B cell (primary cell): ENCODE results near the gene P4HA1. TPM values are rescaled to one million over a fixed set of nuclear protein-coding genes. Genes with fewer than 3 reads are reported as not detected.

ENCODE experiments used
- ATAC-seq: fragments of 200-7000 bp; cut with Tn5 transposase; one replicate; pipeline ENCODE4 v1.10.0; 2021; ENCODE audit warnings: low read depth, mild to moderate bottlenecking, moderate number of reproducible peaks, moderate library complexity
- CTCF ChIA-PET: fragments of 350-600 bp; sonication (Branson Sonifier 250); formaldehyde crosslinking; loops from one replicate; lab custom pipeline; 2021; ENCODE audit warnings: antibody characterized with exemption, inconsistent platforms; lab: Charles Lee
- POLR2A ChIA-PET: fragments of 350-600 bp; sonication (Branson Sonifier 250); formaldehyde crosslinking; loops from one replicate; lab custom pipeline; 2021; ENCODE audit warnings: antibody characterized with exemption; lab: Charles Lee
- DNase-seq: peaks from one replicate; pipeline ENCODE4 v3.0.0; 2013
- H2AFZ ChIP-seq: 2 replicates; pipeline ENCODE4 v1.6.1; 2012; ENCODE audit warnings: mild to moderate bottlenecking, low read depth, low read length; ENCODE audit not compliant: insufficient read depth, poor library complexity, severe bottlenecking
- H3K27ac ChIP-seq, 2 donors: 1 replicate in 1 of 2; 2 replicates in 1 of 2; pipeline ENCODE4 v1.5.1; 2012 to 2013; ENCODE audit warnings: low read length in 2 of 2, mild to moderate bottlenecking in 2 of 2, moderate library complexity in 1 of 2
- H3K27me3 ChIP-seq, 4 experiments: fragments of 200-600 bp in 1 of 4; sonication (generic) in 1 of 4; replicated peaks in 1 of 4; 1 replicate in 2 of 4; 2 replicates in 2 of 4; pipeline versions ENCODE4 v1.6.1 to v1.7.0; 2013 to 2016; ENCODE audit warnings: low read length in 3 of 4, mild to moderate bottlenecking in 2 of 4, mixed read lengths in 1 of 4, moderate library complexity in 1 of 4; ENCODE audit not compliant: insufficient read depth in 4 of 4, control insufficient read depth in 3 of 4; ENCODE audit errors: control extremely low read depth in 1 of 4
- H3K36me3 ChIP-seq, 2 experiments: replicated peaks in 1 of 2; 1 replicate in 1 of 2; 2 replicates in 1 of 2; pipeline versions ENCODE4 v1.6.1 to v1.7.1; 2013; ENCODE audit warnings: low read length in 1 of 2; ENCODE audit not compliant: insufficient read depth in 2 of 2, control insufficient read depth in 1 of 2; ENCODE audit errors: control extremely low read depth in 1 of 2, extremely low read depth in 1 of 2
- H3K4me1 ChIP-seq, 2 donors: fragments of 200-600 bp in 1 of 2; sonication (generic) in 1 of 2; 1 replicate in 1 of 2; 2 replicates in 1 of 2; pipeline versions ENCODE4 v1.5.1 to v1.6.1; 2013 to 2017; ENCODE audit warnings: low read length in 2 of 2; ENCODE audit not compliant: control insufficient read depth in 2 of 2, insufficient read depth in 2 of 2
- H3K4me2 ChIP-seq: replicated peaks from 2 replicates; pipeline ENCODE3; 2012; ENCODE audit warnings: mild to moderate bottlenecking, low read depth, low read length; ENCODE audit not compliant: poor library complexity, severe bottlenecking
- H3K4me3 ChIP-seq, 5 experiments: fragments of 200-600 bp in 1 of 5; sonication (generic) in 1 of 5; 1 replicate in 3 of 5; 2 replicates in 2 of 5; pipeline versions ENCODE4 v1.5.1 to v1.7.0; 2011 to 2016; ENCODE audit warnings: low read length in 4 of 5, mild to moderate bottlenecking in 4 of 5, low read depth in 2 of 5, control low read depth in 1 of 5, moderate library complexity in 1 of 5; ENCODE audit not compliant: insufficient read depth in 1 of 5; ENCODE audit errors: control extremely low read depth in 1 of 5, extremely low read depth in 1 of 5
- H3K79me2 ChIP-seq: fragments of 200-600 bp; sonication (generic); one replicate; pipeline ENCODE4 v1.6.0; 2016; ENCODE audit warnings: low read length; ENCODE audit not compliant: control insufficient read depth, insufficient read depth
- H3K9ac ChIP-seq: fragments of 200-600 bp; sonication (generic); 2 replicates; pipeline ENCODE4 v1.6.1; 2017; ENCODE audit warnings: mild to moderate bottlenecking, low read length, moderate library complexity
- H3K9me3 ChIP-seq, 3 donors: one replicate each; pipeline versions ENCODE4 v1.6.1 to v1.7.1; 2013; ENCODE audit warnings: low read length in 2 of 3; ENCODE audit not compliant: control insufficient read depth in 2 of 3, insufficient read depth in 1 of 3; ENCODE audit errors: control extremely low read depth in 1 of 3
- H4K20me1 ChIP-seq: 2 replicates; pipeline ENCODE4 v1.6.0; 2012; ENCODE audit warnings: mild to moderate bottlenecking, low read length; ENCODE audit not compliant: insufficient read depth, control insufficient read depth, poor library complexity, severe bottlenecking
- H3K27ac Mint-ChIP-seq: one replicate; pipeline ENCODE4 v1.8.0; 2021; ENCODE audit warnings: mixed read lengths
- H3K27me3 Mint-ChIP-seq: one replicate; pipeline ENCODE4 v1.8.0; 2021; ENCODE audit warnings: mixed read lengths
- H3K4me1 Mint-ChIP-seq: one replicate; pipeline ENCODE4 v1.8.0; 2021; ENCODE audit warnings: mixed read lengths
- H3K4me3 Mint-ChIP-seq: one replicate; pipeline ENCODE4 v1.8.0; 2021; ENCODE audit warnings: mixed read lengths
- H3K9me3 Mint-ChIP-seq: one replicate; pipeline ENCODE4 v1.8.0; 2022; ENCODE audit warnings: mixed read lengths; ENCODE audit not compliant: insufficient read depth
- CTCF ChIP-seq: fragments of 200-600 bp; IDR thresholded peaks from one replicate; pipeline ENCODE4 v1.8.0; 2022; ENCODE audit warnings: antibody characterized with exemption, mild to moderate bottlenecking
- EZH2 ChIP-seq: IDR thresholded peaks from 2 replicates; pipeline ENCODE4 v1.6.1; 2012; ENCODE audit warnings: borderline replicate concordance, low read depth, mild to moderate bottlenecking, moderate library complexity, low read length; ENCODE audit not compliant: insufficient read depth, poor library complexity, severe bottlenecking
- WGBS: methylation state at CpG from one replicate; pipeline ENCODE4 v1.1.5; 2013; ENCODE audit warnings: missing lambda C conversion rate; ENCODE audit not compliant: insufficient coverage; 5-methylcytosine and 5-hydroxymethylcytosine counted together
- intact Hi-C: fragments of 100-400 bp; cut with micrococcal nuclease; formaldehyde crosslinking; loops from one replicate; pipeline ENCODE4 v1.10.0; 2022
- polyA plus RNA-seq: library from polyadenylated mRNA; depleted of rRNA; stranded (reverse); fragments of >200 nt; gene quantifications from 2 replicates; pipeline ENCODE4 v1.2.3, GENCODE V29; 2012
- total RNA-seq, 2 donors: library from RNA; stranded (reverse); fragments of 120-200 nt in 1 of 2; gene quantifications; 1 replicate in 1 of 2; 2 replicates in 1 of 2; pipeline versions ENCODE4 v1.2.3 to v1.2.4, GENCODE V29; 2013 to 2022

Gene P4HA1
- total and polyA plus RNA-seq, 2 donors (not counting 1 experiment from before 2014, with no cell fraction given) = 12.8 to 19.0 TPM

DNA sequence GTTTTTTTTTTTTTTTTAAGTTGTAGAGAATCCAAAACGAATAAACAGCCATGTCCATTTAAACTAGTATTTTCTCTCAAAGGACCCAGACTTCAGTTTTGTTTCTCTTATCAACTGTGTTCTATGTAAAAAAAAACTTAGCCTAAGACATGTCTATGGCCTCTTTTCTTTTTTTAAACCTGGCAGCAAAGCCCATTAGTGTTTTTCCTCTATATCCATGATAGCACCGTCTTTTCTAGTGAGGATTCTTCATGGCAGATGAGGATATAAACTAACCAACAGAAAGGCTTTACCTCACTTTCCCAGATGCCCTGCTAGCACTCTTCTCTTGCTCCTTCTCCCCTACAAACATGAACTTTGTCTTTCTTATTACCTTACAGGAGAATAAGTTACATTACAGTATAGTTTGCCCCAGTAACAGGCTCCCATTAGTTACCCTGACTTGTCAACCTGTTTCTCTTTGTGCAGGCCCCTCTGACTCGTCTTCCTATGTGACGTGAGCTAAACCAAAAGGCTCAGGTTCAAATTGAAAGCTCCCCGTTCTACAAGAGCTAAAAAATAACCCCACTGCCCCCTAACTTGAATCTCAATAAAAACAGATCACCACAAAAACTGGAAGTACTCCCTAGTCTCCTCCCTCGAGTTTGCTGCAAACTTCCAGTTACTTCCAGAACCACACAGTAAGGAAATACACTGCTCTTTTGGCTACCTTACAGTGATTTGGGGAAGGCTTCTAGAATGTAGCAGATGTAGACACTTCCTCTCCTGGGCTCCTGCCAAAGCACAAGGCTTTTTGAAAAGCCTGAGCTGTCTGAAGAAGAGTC, 20.1 kb downstream of the P4HA1 start:
- Histone ChIP-seq H3K4me2 (no peak overlapping the region), H3K79me2 (peaks cover 36% of the 10 kb centered on the region), H3K27ac (peak overlapping the region in 1 of 2 donors; percentile 32), H4K20me1 (peaks cover 11% of the 10 kb centered on the region), H3K4me3 (no peak overlapping the region), H3K4me1 (no peaks in the 10 kb centered on the region), H3K27me3 (no peaks in the 10 kb centered on the region), H2AFZ (no peak overlapping the region), H3K36me3 (peaks cover 11 to 23% of the 10 kb centered on the region in 2 experiments), H3K9me3 (no peaks in the 10 kb centered on the region), H3K9ac (no peak overlapping the region)
- DNase-seq (no peak), ATAC-seq (no peak)
- intact Hi-C loops = no loop called here
- 69% methylated on average over 4 of the region's 6 CpGs for WGBS
- no peak overlapping the region for H3K27ac Mint-ChIP-seq
- ChIA-PET CTCF (interaction anchor here (2.4 to 2.8 kb wide), 2 partner anchors 20 to 83 kb away, joined by 9 read pairs; partner anchors contain the start of gene P4HA1), POLR2A (no interaction called here)
- H3K4me3 Mint-ChIP-seq = no peak overlapping the region
- TF ChIP-seq CTCF (no peak), EZH2 (no peak)
- H3K4me1 Mint-ChIP-seq = peaks cover 5% of the 10 kb centered on the region
- no peaks in the 10 kb centered on the region for H3K9me3 Mint-ChIP-seq
- no peaks in the 10 kb centered on the region for H3K27me3 Mint-ChIP-seq

- H3K9me3 ChIP-seq = no peaks in the 10 kb centered on the region
- no peak overlapping the region for H3K27ac ChIP-seq
- H3K36me3 ChIP-seq = peaks cover 11 to 27% of the 10 kb centered on the region in 2 experiments
- no peak overlapping the region for H3K27ac Mint-ChIP-seq
- H2AFZ ChIP-seq = no peak overlapping the region
- WGBS = no CpG with 5 or more reads among the region's 3 CpGs
- no peak for DNase-seq
- TF ChIP-seq CTCF (no peak), EZH2 (no peak)
- peaks cover 5% of the 10 kb centered on the region for H3K4me1 Mint-ChIP-seq
- H3K27me3 Mint-ChIP-seq = no peaks in the 10 kb centered on the region
- ChIA-PET CTCF (interaction anchor here (2.4 to 2.8 kb wide), 2 partner anchors 20 to 84 kb away, joined by 9 read pairs; partner anchors contain the start of gene P4HA1), POLR2A (no interaction called here)
- no peak overlapping the region for H3K4me3 ChIP-seq
- H3K27me3 ChIP-seq = no peaks in the 10 kb centered on the region
- H3K4me1 ChIP-seq = no peaks in the 10 kb centered on the region
- intact Hi-C loops = no loop called here
- ATAC-seq = no peak
- H4K20me1 ChIP-seq = peaks cover 5% of the 10 kb centered on the region
- peaks cover 33% of the 10 kb centered on the region for H3K79me2 ChIP-seq
- H3K4me2 ChIP-seq = no peak overlapping the region
- no peak overlapping the region for H3K9ac ChIP-seq
- H3K4me3 Mint-ChIP-seq = no peak overlapping the region
- no peaks in the 10 kb centered on the region for H3K9me3 Mint-ChIP-seq
These were observed 20.8 kb downstream of the P4HA1 start for GRCh38 chr10:73075829-73076228.
